Gastroesophageal sphincter (tissue), 2 donors: ENCODE data around the gene NCR1.
"Not testable (repeated sequence)": the region's sequence is repeated elsewhere in the genome, so short reads cannot be mapped to it uniquely, and the experiment has no call there.

Experiments used
- EP300 ChIP-seq: sonication (generic); formaldehyde crosslinking; IDR thresholded peaks from one replicate; pipeline ENCODE4 v1.6.1; 2017; ENCODE audit warnings: antibody characterized with exemption, mild to moderate bottlenecking
- POLR2A ChIP-seq, 2 donors: fragments of 450-650 bp; IDR thresholded peaks; one replicate each; pipeline ENCODE4 v1.6.1; 2017; ENCODE audit warnings: antibody characterized with exemption in 2 of 2, mild to moderate bottlenecking in 2 of 2, moderate library complexity in 1 of 2

- not testable (repeated sequence) for TF ChIP-seq POLR2A (IDR thresholded peaks at IDR 0.05); EP300
Measured at GRCh38 chr19:54858476-54858875, 47.5 kb upstream of the NCR1 start.
